Measurements from ENCODE around the gene CCNK.

Gene CCNK

GRCh38 chr14:99521176-99522024 is 40.2 kb downstream of the CCNK start:
- no peak for DNase-seq

- DNase-seq: no peak
Measured at GRCh38 chr14:99522025-99522401, 40.8 kb downstream of the CCNK start.

- no peak for DNase-seq
Measured at GRCh38 chr14:99522457-99522891, 41.3 kb downstream of the CCNK start.

GRCh38 chr14:99522934-99523703 is 41.9 kb downstream of the CCNK start:
- DNase-seq: no peak

- no peak for DNase-seq
Measured at GRCh38 chr14:99523704-99524055, 42.5 kb downstream of the CCNK start.

GRCh38 chr14:99524091-99524661 is 43.0 kb downstream of the CCNK start:
- no peak for DNase-seq

- no peak for DNase-seq
Measured at GRCh38 chr14:99524804-99525698, 43.8 kb downstream of the CCNK start.

GRCh38 chr14:99525699-99526080 is 44.5 kb downstream of the CCNK start:
- no peak for DNase-seq

GRCh38 chr14:99527026-99527425 is 45.8 kb downstream of the CCNK start:
- DNase-seq: no peak

- DNase-seq: no peak
Measured at GRCh38 chr14:99527427-99528076, 46.3 kb downstream of the CCNK start.

GRCh38 chr14:99529899-99530298 is 48.7 kb downstream of the CCNK start:
- no peak for DNase-seq

- no peak for DNase-seq
Measured at GRCh38 chr14:99530407-99531155, 49.4 kb downstream of the CCNK start.

- DNase-seq: no peak
Measured at GRCh38 chr14:99531251-99532096, 50.3 kb downstream of the CCNK start.

- DNase-seq: no peak
Measured at GRCh38 chr14:99532310-99532709, 51.1 kb downstream of the CCNK start.

- no peak for DNase-seq
Measured at GRCh38 chr14:99534333-99534732, 53.1 kb downstream of the CCNK start.

GRCh38 chr14:99534863-99535262 is 53.7 kb downstream of the CCNK start:
- DNase-seq: no peak

GRCh38 chr14:99535448-99535847 is 54.2 kb downstream of the CCNK start:
- no peak for DNase-seq

- no peak for DNase-seq
Measured at GRCh38 chr14:99535908-99536778, 54.9 kb downstream of the CCNK start.

- no peak for DNase-seq
Measured at GRCh38 chr14:99537399-99537798, 56.2 kb downstream of the CCNK start.

- DNase-seq: no peak
Measured at GRCh38 chr14:99538275-99538674, 57.1 kb downstream of the CCNK start.

All from CD4-positive, alpha-beta T cell treated with Interleukin-15 for 1 hour (primary cell).